ENCODE data around the gene NOS3. TPM values are rescaled to one million over a fixed set of nuclear protein-coding genes. Genes with fewer than 3 reads are reported as not detected.

The NOS3 gene
- total RNA-seq, 3 donors from 2014 or later (not counting 1 experiment from before 2014, with no cell fraction given) = 2.6 to 5.9 (median 3.8) TPM

GRCh38 chr7:150994838-150995510, 4.2 kb downstream of the NOS3 start:
- H3K27ac Mint-ChIP-seq = no peak overlapping the region
- H3K27me3 Mint-ChIP-seq (ENCODE audit: low read depth in 2 of 2) = peaks cover 8 to 15% of the 10 kb centered on the region in 2 donors
- H3K36me3 ChIP-seq (ENCODE audit: control insufficient read depth, insufficient read depth, low read length) = no peaks in the 10 kb centered on the region
- peaks cover 10% of the 10 kb centered on the region for H3K9me3 ChIP-seq (ENCODE audit: control insufficient read depth, insufficient read depth, low read length)
- no peak overlapping the region for H3K27ac ChIP-seq (ENCODE audit: low read length)
- H3K4me1 ChIP-seq (ENCODE audit: control insufficient read depth, insufficient read depth, low read length) = peaks cover 49% of the 10 kb centered on the region
- TF ChIP-seq, protein P1, sequence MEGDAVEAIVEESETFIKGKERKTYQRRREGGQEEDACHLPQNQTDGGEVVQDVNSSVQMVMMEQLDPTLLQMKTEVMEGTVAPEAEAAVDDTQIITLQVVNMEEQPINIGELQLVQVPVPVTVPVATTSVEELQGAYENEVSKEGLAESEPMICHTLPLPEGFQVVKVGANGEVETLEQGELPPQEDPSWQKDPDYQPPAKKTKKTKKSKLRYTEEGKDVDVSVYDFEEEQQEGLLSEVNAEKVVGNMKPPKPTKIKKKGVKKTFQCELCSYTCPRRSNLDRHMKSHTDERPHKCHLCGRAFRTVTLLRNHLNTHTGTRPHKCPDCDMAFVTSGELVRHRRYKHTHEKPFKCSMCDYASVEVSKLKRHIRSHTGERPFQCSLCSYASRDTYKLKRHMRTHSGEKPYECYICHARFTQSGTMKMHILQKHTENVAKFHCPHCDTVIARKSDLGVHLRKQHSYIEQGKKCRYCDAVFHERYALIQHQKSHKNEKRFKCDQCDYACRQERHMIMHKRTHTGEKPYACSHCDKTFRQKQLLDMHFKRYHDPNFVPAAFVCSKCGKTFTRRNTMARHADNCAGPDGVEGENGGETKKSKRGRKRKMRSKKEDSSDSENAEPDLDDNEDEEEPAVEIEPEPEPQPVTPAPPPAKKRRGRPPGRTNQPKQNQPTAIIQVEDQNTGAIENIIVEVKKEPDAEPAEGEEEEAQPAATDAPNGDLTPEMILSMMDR (IDR thresholded peaks at IDR 0.05) = no peak
- DNase-seq (no peak), ATAC-seq (no peak)
- no peak overlapping the region for H3K4me3 ChIP-seq (ENCODE audit: low read length)
- H3K4me1 Mint-ChIP-seq = peaks cover 7 to 26% of the 10 kb centered on the region in 2 donors
- no peaks in the 10 kb centered on the region for H3K36me3 Mint-ChIP-seq
- intact Hi-C loops (cut with micrococcal nuclease) = no loop called here
- 41% methylated on average over 19 of the region's 19 CpGs for WGBS (ENCODE audit: insufficient coverage)
- no peak overlapping the region for H3K4me3 Mint-ChIP-seq
- H3K27me3 ChIP-seq (ENCODE audit: control insufficient read depth, insufficient read depth, low read length) = no peaks in the 10 kb centered on the region
- peaks cover 0 to 5% of the 10 kb centered on the region in 2 donors for H3K9me3 Mint-ChIP-seq

DNA sequence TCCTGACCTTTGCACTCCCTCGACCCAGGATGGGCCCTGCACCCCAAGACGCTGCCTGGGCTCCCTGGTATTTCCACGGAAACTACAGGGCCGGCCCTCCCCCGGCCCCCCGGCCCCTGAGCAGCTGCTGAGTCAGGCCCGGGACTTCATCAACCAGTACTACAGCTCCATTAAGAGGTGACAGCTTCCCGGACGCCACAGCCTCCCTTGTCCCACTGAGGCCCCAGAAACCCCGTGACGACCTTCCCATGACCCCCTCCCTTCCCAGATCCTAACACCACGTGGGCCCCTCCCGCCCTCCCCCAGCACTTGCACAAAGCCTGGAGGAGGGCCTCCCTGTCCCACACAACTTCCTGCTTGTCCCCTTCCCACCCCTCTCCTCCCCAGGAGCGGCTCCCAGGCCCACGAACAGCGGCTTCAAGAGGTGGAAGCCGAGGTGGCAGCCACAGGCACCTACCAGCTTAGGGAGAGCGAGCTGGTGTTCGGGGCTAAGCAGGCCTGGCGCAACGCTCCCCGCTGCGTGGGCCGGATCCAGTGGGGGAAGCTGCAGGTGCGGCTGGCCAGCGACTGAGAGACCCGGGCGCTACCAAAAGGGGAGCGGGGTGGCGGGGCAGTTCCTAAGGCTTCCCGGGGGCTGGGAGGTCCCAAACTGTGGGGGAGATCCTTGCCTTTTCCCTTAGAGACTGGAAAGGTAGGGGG, 5.7 kb downstream of the NOS3 start:
- 13% methylated on average over 30 of the region's 31 CpGs for WGBS (ENCODE audit: insufficient coverage)
- TF ChIP-seq, protein P1 (IDR thresholded peaks at IDR 0.05) = no peak
- Mint-ChIP-seq H3K4me1 (peaks cover 13 to 41% of the 10 kb centered on the region in 2 donors), H3K27ac (no peak overlapping the region), H3K36me3 (no peaks in the 10 kb centered on the region), H3K27me3 (ENCODE audit: low read depth in 2 of 2) (no peaks in the 10 kb centered on the region), H3K9me3 (no peaks in the 10 kb centered on the region), H3K4me3 (no peak overlapping the region)
- Histone ChIP-seq H3K27ac (ENCODE audit: low read length) (no peak overlapping the region), H3K9me3 (ENCODE audit: control insufficient read depth, insufficient read depth, low read length) (peaks cover 13% of the 10 kb centered on the region), H3K4me1 (ENCODE audit: control insufficient read depth, insufficient read depth, low read length) (peaks cover 65% of the 10 kb centered on the region), H3K4me3 (ENCODE audit: low read length) (no peak overlapping the region), H3K27me3 (ENCODE audit: control insufficient read depth, insufficient read depth, low read length) (no peaks in the 10 kb centered on the region), H3K36me3 (ENCODE audit: control insufficient read depth, insufficient read depth, low read length) (no peaks in the 10 kb centered on the region)
- intact Hi-C loops (cut with micrococcal nuclease) = no loop called here
- ATAC-seq (no peak), DNase-seq (no peak)

DNA sequence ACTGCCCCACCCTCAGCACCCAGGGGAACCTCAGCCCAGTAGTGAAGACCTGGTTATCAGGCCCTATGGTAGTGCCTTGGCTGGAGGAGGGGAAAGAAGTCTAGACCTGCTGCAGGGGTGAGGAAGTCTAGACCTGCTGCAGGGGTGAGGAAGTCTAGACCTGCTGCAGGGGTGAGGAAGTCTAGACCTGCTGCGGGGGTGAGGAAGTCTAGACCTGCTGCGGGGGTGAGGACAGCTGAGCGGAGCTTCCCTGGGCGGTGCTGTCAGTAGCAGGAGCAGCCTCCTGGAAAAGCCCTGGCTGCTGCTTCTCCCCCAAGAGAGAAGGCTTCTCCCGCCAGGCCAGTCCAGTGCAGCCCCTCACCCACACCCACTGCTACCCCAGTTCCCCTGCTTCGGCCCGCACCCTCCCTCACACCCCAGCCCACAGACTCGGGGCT, 6.3 kb downstream of the NOS3 start:
- Histone ChIP-seq H3K9me3 (ENCODE audit: control insufficient read depth, insufficient read depth, low read length) (peaks cover 13% of the 10 kb centered on the region), H3K27me3 (ENCODE audit: control insufficient read depth, insufficient read depth, low read length) (no peaks in the 10 kb centered on the region), H3K27ac (ENCODE audit: low read length) (no peak overlapping the region), H3K4me3 (ENCODE audit: low read length) (no peak overlapping the region), H3K4me1 (ENCODE audit: control insufficient read depth, insufficient read depth, low read length) (peaks cover 70% of the 10 kb centered on the region), H3K36me3 (ENCODE audit: control insufficient read depth, insufficient read depth, low read length) (no peaks in the 10 kb centered on the region)
- no peak for ATAC-seq
- no peak for DNase-seq
- WGBS (ENCODE audit: insufficient coverage) = 57% methylated on average over 8 of the region's 8 CpGs
- intact Hi-C loops (cut with micrococcal nuclease) = no loop called here
- peaks cover 13 to 47% of the 10 kb centered on the region in 2 donors for H3K4me1 Mint-ChIP-seq
- TF ChIP-seq, protein P1 (IDR thresholded peaks at IDR 0.05) = no peak
- no peak overlapping the region for H3K4me3 Mint-ChIP-seq
- no peaks in the 10 kb centered on the region for H3K9me3 Mint-ChIP-seq
- H3K27ac Mint-ChIP-seq = no peak overlapping the region
- peaks cover 0 to 3% of the 10 kb centered on the region in 2 donors for H3K27me3 Mint-ChIP-seq (ENCODE audit: low read depth in 2 of 2)
- no peaks in the 10 kb centered on the region for H3K36me3 Mint-ChIP-seq
